ENCODE measurements around the gene TMEM232.

The TMEM232 gene

GRCh38 chr5:110413856-110414255 is 312.6 kb downstream of the TMEM232 start:
- DNase-seq (ENCODE audit: low read depth in 4 of 4, low spot score in 1 of 4) = no peak

- no peak for DNase-seq (ENCODE audit: low read depth in 4 of 4, low spot score in 1 of 4)
Observed at GRCh38 chr5:110409571-110409970, 316.9 kb downstream of the TMEM232 start.

- no peak for DNase-seq (ENCODE audit: low read depth in 4 of 4, low spot score in 1 of 4)
Observed at GRCh38 chr5:110402562-110402961, 323.9 kb downstream of the TMEM232 start.

GRCh38 chr5:110401881-110402280 is 324.6 kb downstream of the TMEM232 start:
- no peak for DNase-seq (ENCODE audit: low read depth in 4 of 4, low spot score in 1 of 4)

GRCh38 chr5:110398951-110399350 is 327.5 kb downstream of the TMEM232 start:
- no peak for DNase-seq (ENCODE audit: low read depth in 4 of 4, low spot score in 1 of 4)

GRCh38 chr5:110397281-110397680 is 329.2 kb downstream of the TMEM232 start:
- DNase-seq (ENCODE audit: low read depth in 4 of 4, low spot score in 1 of 4) = no peak

- no peak for DNase-seq (ENCODE audit: low read depth in 4 of 4, low spot score in 1 of 4)
Observed at GRCh38 chr5:110386782-110387181, 339.7 kb downstream of the TMEM232 start.

GRCh38 chr5:110383231-110383630 is 343.2 kb downstream of the TMEM232 start:
- DNase-seq (ENCODE audit: low read depth in 4 of 4, low spot score in 1 of 4) = no peak

GRCh38 chr5:110377943-110378342 is 348.5 kb downstream of the TMEM232 start:
- DNase-seq (ENCODE audit: low read depth in 4 of 4, low spot score in 1 of 4) = no peak

GRCh38 chr5:110377361-110377760 is 349.1 kb downstream of the TMEM232 start:
- DNase-seq (ENCODE audit: low read depth in 4 of 4, low spot score in 1 of 4) = no peak

- DNase-seq (ENCODE audit: low read depth in 4 of 4, low spot score in 1 of 4) = no peak
Observed at GRCh38 chr5:110376281-110376951, 350.1 kb downstream of the TMEM232 start.

- no peak for DNase-seq (ENCODE audit: low read depth in 4 of 4, low spot score in 1 of 4)
Observed at GRCh38 chr5:110371725-110372041, 354.8 kb downstream of the TMEM232 start.

GRCh38 chr5:110371011-110371724 is 355.3 kb downstream of the TMEM232 start:
- DNase-seq (ENCODE audit: low read depth in 4 of 4, low spot score in 1 of 4) = no peak

Data from stimulated activated CD4-positive, alpha-beta T cell treated with anti-CD3 and anti-CD28 coated beads, Interleukin-1b, Interleukin-23, amount 100 ng/mL, for 24 hours (primary cell).